ENCODE measurements around the gene CAMK2D.
A peak's percentile ranks its signal among the peaks of the same experiment; 100 is the strongest.

CAMK2D gene

GRCh38 chr4:113659127-113659526 lies 102.4 kb downstream of the CAMK2D start:
- DNase-seq = no peak
- H3K27ac ChIP-seq = peak overlapping the region; percentile 5 to 43

GRCh38 chr4:113657586-113658233 lies 103.8 kb downstream of the CAMK2D start:
- no peaks in the 10 kb centered on the region for H3K9me3 ChIP-seq

More at GRCh38 chr4:113659127-113659526, 102.4 kb downstream of the CAMK2D start:
- Histone ChIP-seq H3K4me1 (peaks cover 0 to 53% (median 6%) of the 10 kb centered on the region in 4 donors), H3K36me3 (no peaks in the 10 kb centered on the region), H3K9me3 (no peaks in the 10 kb centered on the region), H3K4me3 (no peak overlapping the region), H3K27me3 (no peaks in the 10 kb centered on the region)
- intact Hi-C loops (cut with DNase I; ENCODE audit: low total_unique reads) = no loop called here
- TF ChIP-seq CTCF (IDR thresholded peaks at IDR 0.05) = no peak

GRCh38 chr4:113653871-113654270 lies 107.7 kb downstream of the CAMK2D start:
- intact Hi-C loops (cut with DNase I; ENCODE audit: low total_unique reads) = no loop called here
- H3K9me3 ChIP-seq = no peaks in the 10 kb centered on the region
- peaks cover 0 to 27% (median 4%) of the 10 kb centered on the region in 4 donors for H3K4me1 ChIP-seq
- no peak for DNase-seq
- TF ChIP-seq CTCF (IDR thresholded peaks at IDR 0.05) = no peak
- H3K4me3 ChIP-seq = no peak overlapping the region
- no peak overlapping the region for H3K27ac ChIP-seq
- H3K36me3 ChIP-seq = no peaks in the 10 kb centered on the region
- no peaks in the 10 kb centered on the region for H3K27me3 ChIP-seq

More at GRCh38 chr4:113657586-113658233, 103.8 kb downstream of the CAMK2D start:
- peaks cover 0 to 41% (median 6%) of the 10 kb centered on the region in 4 donors for H3K4me1 ChIP-seq
- peak overlapping the region; percentile 15 to 43 for H3K27ac ChIP-seq
- no peak for TF ChIP-seq CTCF (IDR thresholded peaks at IDR 0.05)
- H3K27me3 ChIP-seq = no peaks in the 10 kb centered on the region
- H3K4me3 ChIP-seq = no peak overlapping the region
- intact Hi-C loops (cut with DNase I; ENCODE audit: low total_unique reads) = no loop called here
- no peaks in the 10 kb centered on the region for H3K36me3 ChIP-seq
- no peak for DNase-seq

- DNase-seq = no peak
- no peak overlapping the region for H3K27ac ChIP-seq
- no peaks in the 10 kb centered on the region for H3K36me3 ChIP-seq
- intact Hi-C loops (cut with DNase I; ENCODE audit: low total_unique reads) = no loop called here
- H3K4me1 ChIP-seq = peaks cover 0 to 52% (median 9%) of the 10 kb centered on the region in 4 donors
- TF ChIP-seq CTCF (IDR thresholded peaks at IDR 0.05) = no peak
- H3K4me3 ChIP-seq = no peak overlapping the region
- no peaks in the 10 kb centered on the region for H3K27me3 ChIP-seq
- no peaks in the 10 kb centered on the region for H3K9me3 ChIP-seq
These were observed 115.1 kb downstream of the CAMK2D start for GRCh38 chr4:113646442-113646822.

- DNase-seq = no peak
- intact Hi-C loops (cut with DNase I; ENCODE audit: low total_unique reads) = no loop called here
- Histone ChIP-seq H3K9me3 (no peaks in the 10 kb centered on the region), H3K36me3 (no peaks in the 10 kb centered on the region), H3K4me3 (no peak overlapping the region), H3K4me1 (peaks cover 0 to 53% (median 9%) of the 10 kb centered on the region in 4 donors), H3K27ac (no peak overlapping the region), H3K27me3 (no peaks in the 10 kb centered on the region)
- no peak for TF ChIP-seq CTCF (IDR thresholded peaks at IDR 0.05)
These were observed 115.6 kb downstream of the CAMK2D start for GRCh38 chr4:113645771-113646441.
